ENCODE data around the gene EFNA4.

The EFNA4 gene

GRCh38 chr1:155023627-155024026 lies 39.9 kb upstream of the EFNA4 start:
- H3K27ac Mint-ChIP-seq (ENCODE audit: low read depth) = no peak overlapping the region
- DNase-seq (ENCODE audit: low spot score in 2 of 2) (no peak), ATAC-seq (replicated peaks; ENCODE audit: extremely low read depth, poor library complexity, severe bottlenecking) (no peak)
- peaks cover 12% of the 10 kb centered on the region for H3K4me1 Mint-ChIP-seq
- H3K9me3 Mint-ChIP-seq = no peaks in the 10 kb centered on the region
- no peak overlapping the region for H3K4me3 Mint-ChIP-seq
- peaks cover 2% of the 10 kb centered on the region for H3K27me3 Mint-ChIP-seq
- no peaks in the 10 kb centered on the region for H3K36me3 Mint-ChIP-seq (ENCODE audit: insufficient read depth)

DNA sequence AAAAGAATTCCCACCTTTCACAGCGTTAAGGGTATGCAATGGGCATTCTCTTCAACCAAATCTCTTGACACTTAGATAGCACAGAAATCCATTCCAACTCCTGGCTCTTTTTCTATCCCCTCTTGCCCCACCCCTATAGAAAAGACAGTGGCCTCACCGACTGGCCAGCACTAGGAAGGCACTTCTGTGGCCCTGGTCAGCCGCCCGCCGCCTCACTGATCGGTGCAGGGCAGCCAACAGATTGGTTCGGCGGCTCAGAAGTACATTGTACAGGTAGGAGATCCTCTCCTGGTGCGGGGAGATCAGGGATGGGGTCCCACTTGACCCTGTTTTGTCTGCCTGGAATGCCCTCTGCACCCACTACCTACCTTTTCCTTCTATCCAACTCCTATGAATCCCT lies 39.2 kb upstream of the EFNA4 start:
- H3K4me3 Mint-ChIP-seq = no peak overlapping the region
- peaks cover 9% of the 10 kb centered on the region for H3K27me3 Mint-ChIP-seq
- H3K27ac Mint-ChIP-seq (ENCODE audit: low read depth) = no peak overlapping the region
- no peak for ATAC-seq (replicated peaks; ENCODE audit: extremely low read depth, poor library complexity, severe bottlenecking)
- H3K36me3 Mint-ChIP-seq (ENCODE audit: insufficient read depth) = no peaks in the 10 kb centered on the region
- H3K9me3 Mint-ChIP-seq = no peaks in the 10 kb centered on the region
- H3K4me1 Mint-ChIP-seq = peaks cover 10% of the 10 kb centered on the region
- no peak for DNase-seq (ENCODE audit: low spot score in 2 of 2)

GRCh38 chr1:155026154-155026553 lies 37.4 kb upstream of the EFNA4 start:
- DNase-seq (ENCODE audit: low spot score in 2 of 2) (no peak), ATAC-seq (replicated peaks; ENCODE audit: extremely low read depth, poor library complexity, severe bottlenecking) (no peak)
- Mint-ChIP-seq H3K27ac (ENCODE audit: low read depth) (no peak overlapping the region), H3K27me3 (peaks cover 13% of the 10 kb centered on the region), H3K9me3 (no peaks in the 10 kb centered on the region), H3K36me3 (ENCODE audit: insufficient read depth) (peaks cover 1% of the 10 kb centered on the region), H3K4me3 (no peak overlapping the region), H3K4me1 (no peaks in the 10 kb centered on the region)

GRCh38 chr1:155026588-155026987 lies 37.0 kb upstream of the EFNA4 start:
- DNase-seq (ENCODE audit: low spot score in 2 of 2) (no peak), ATAC-seq (replicated peaks; ENCODE audit: extremely low read depth, poor library complexity, severe bottlenecking) (no peak)
- Mint-ChIP-seq H3K27ac (ENCODE audit: low read depth) (no peak overlapping the region), H3K4me3 (no peak overlapping the region), H3K4me1 (no peaks in the 10 kb centered on the region), H3K36me3 (ENCODE audit: insufficient read depth) (peaks cover 1% of the 10 kb centered on the region), H3K9me3 (no peaks in the 10 kb centered on the region), H3K27me3 (peaks cover 13% of the 10 kb centered on the region)

DNA sequence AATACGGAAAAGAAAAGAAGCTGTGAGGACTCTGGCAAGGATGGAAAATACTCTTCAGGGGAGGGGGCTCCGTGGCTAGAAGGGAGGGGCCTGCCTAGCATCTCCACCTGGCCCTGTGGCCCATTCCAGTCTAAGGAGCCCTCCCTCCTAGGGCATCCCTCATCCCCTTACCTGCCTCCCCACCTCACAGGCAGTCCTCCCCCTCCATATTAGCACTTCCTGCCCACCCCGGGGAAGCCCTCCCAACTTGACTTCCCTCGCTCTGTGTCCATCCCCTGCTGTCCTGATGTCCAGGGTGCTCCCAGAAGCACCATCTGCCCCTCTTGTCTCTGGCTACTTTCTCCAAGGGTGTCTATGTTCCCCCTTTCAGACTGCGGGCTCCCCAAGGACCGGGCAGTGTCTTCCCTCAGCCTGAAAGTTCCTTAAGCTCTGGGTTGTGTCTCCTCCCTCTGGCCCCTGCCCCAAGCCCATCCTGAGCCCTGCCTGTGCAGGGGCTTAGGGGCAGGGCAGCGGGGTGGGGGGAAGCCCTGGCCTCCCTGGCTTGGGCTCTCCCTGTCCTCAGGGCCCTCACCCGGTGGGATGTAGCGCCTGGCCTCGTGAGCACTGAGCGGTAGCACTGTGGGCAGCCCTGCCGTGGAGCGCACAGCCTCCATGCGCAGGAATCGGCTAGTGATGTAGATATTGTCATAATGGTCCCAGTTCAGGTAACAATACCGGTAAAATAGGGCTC lies 33.9 kb upstream of the EFNA4 start:
- Mint-ChIP-seq H3K4me1 (no peaks in the 10 kb centered on the region), H3K4me3 (no peak overlapping the region), H3K27ac (ENCODE audit: low read depth) (no peak overlapping the region), H3K9me3 (no peaks in the 10 kb centered on the region), H3K27me3 (peaks cover 22% of the 10 kb centered on the region), H3K36me3 (ENCODE audit: insufficient read depth) (peaks cover 1% of the 10 kb centered on the region)
- no peak for DNase-seq (ENCODE audit: low spot score in 2 of 2)
- ATAC-seq (replicated peaks; ENCODE audit: extremely low read depth, poor library complexity, severe bottlenecking) = no peak

- Mint-ChIP-seq H3K36me3 (ENCODE audit: insufficient read depth) (peaks cover 1% of the 10 kb centered on the region), H3K27me3 (peaks cover 22% of the 10 kb centered on the region), H3K27ac (ENCODE audit: low read depth) (no peak overlapping the region), H3K4me1 (no peaks in the 10 kb centered on the region), H3K9me3 (no peaks in the 10 kb centered on the region), H3K4me3 (no peak overlapping the region)
- DNase-seq (ENCODE audit: low spot score in 2 of 2) = no peak
- no peak for ATAC-seq (replicated peaks; ENCODE audit: extremely low read depth, poor library complexity, severe bottlenecking)
Observed at GRCh38 chr1:155030243-155030795, 33.2 kb upstream of the EFNA4 start.

DNA sequence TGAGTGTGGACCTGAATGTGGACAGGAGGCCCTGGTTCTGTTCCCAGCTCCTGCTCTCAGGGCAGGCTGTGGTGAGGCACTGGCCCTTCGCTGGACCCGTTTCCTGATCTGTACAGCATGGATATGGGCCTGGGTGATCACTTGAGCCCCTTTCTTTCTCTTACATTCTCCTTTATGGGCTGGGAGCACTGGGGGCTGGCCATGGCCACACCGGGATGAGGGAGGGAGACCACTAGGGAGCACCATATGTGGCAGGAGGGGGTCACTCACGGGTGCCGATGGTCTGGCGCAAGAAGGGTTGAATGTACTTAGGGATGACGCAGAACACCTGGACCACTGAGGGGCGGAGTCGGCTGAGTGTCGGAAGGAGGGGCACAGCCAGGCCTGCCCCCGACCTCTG lies 32.6 kb upstream of the EFNA4 start:
- no peaks in the 10 kb centered on the region for H3K4me1 Mint-ChIP-seq
- H3K27ac Mint-ChIP-seq (ENCODE audit: low read depth) = no peak overlapping the region
- no peaks in the 10 kb centered on the region for H3K9me3 Mint-ChIP-seq
- peaks cover 1% of the 10 kb centered on the region for H3K36me3 Mint-ChIP-seq (ENCODE audit: insufficient read depth)
- no peak for DNase-seq (ENCODE audit: low spot score in 2 of 2)
- no peak overlapping the region for H3K4me3 Mint-ChIP-seq
- ATAC-seq (replicated peaks; ENCODE audit: extremely low read depth, poor library complexity, severe bottlenecking) = no peak
- H3K27me3 Mint-ChIP-seq = peaks cover 22% of the 10 kb centered on the region

DNA sequence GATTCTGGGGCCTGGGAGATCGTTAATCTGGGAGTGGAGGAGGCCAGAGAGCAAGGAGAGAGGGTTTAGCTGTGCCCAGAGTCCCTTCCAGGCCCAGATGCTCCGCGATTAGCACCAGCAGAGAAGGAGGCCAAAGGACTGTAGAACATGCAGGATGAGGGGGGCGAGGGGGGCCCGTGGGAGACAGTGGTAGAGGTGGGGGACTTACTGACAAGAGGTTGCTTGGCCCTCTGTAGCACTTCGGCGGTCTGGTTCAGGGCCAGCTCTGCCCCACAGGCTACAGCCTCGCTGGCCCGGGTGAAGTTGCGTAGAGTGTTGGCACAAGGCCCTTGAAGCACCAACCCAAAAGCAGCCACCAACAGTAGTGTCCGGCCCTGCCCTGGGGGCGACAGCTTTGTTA lies 30.7 kb upstream of the EFNA4 start:
- H3K36me3 Mint-ChIP-seq (ENCODE audit: insufficient read depth) = peaks cover 1% of the 10 kb centered on the region

GRCh38 chr1:155033524-155033923 lies 30.0 kb upstream of the EFNA4 start, which contains the start of the genes DCST1 and DCST2:
Gene DCST1, plus strand, starts transcription at chr1:155033824. Its CDS starts 213 bp downstream, at chr1:155034037.
Gene DCST2, minus strand, starts transcription at chr1:155033781. Its CDS starts 80 bp downstream, at chr1:155033701.
- Mint-ChIP-seq H3K4me3 (no peak within 1 kb of the TSS), H3K27me3 (peaks cover 32% of the 10 kb centered on the region), H3K36me3 (ENCODE audit: insufficient read depth) (peaks cover 1% of the 10 kb centered on the region), H3K27ac (ENCODE audit: low read depth) (no peak within 1 kb of the TSS), H3K9me3 (no peaks in the 10 kb centered on the region), H3K4me1 (no peaks in the 10 kb centered on the region)
- DNase-seq (ENCODE audit: low spot score in 2 of 2) = no peak
- no peak for ATAC-seq (replicated peaks; ENCODE audit: extremely low read depth, poor library complexity, severe bottlenecking)

More for the DNA sequence above, 30.7 kb upstream of the EFNA4 start:
- H3K4me1 Mint-ChIP-seq = no peaks in the 10 kb centered on the region
- ATAC-seq (replicated peaks; ENCODE audit: extremely low read depth, poor library complexity, severe bottlenecking) (no peak), DNase-seq (ENCODE audit: low spot score in 2 of 2) (no peak)
- H3K27me3 Mint-ChIP-seq = peaks cover 27% of the 10 kb centered on the region
- H3K4me3 Mint-ChIP-seq = no peak overlapping the region
- H3K27ac Mint-ChIP-seq (ENCODE audit: low read depth) = no peak overlapping the region
- H3K9me3 Mint-ChIP-seq = no peaks in the 10 kb centered on the region

DNA sequence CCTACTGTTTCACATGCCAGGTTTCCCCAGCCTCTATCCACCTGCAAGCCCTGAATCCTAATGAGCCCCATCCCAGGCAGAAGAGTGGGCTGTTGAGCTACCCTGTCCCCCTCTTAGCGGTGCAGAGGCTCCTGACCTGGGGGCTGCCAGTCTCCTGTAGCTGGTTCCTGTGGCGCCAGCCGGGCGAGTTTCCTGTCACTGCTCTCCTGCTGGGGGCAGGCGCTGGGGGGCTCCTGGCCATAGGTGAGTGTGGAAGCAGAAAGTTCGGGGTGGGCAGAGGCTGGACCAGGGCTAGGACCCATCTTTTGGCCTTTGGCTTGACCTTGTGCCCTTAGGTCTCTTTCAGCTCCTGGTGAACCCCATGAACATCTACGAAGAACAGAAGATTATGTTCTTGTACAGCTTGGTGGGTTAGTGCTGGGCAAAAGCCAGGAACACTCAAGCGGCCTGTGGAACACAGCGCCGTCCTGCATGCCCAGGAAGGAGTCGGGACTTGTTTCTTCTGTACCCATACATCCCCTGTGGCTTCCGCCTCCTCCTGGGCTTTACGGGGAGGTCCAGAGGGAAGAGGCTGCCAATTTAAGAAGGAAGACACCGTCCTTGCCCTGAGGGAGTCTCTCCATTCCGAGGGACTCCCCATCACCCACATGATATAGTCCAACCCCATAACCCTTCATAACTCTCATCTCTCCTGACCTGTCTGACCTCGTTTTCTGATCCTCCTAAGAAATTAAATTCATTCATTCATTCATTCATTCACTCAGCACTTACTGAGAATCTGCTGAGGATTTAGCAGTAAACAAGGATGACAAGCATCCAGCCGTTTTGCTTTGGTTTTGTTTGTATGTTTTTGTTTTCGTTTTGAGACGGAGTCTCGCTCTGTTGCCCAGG lies 29.0 kb upstream of the EFNA4 start:
- Mint-ChIP-seq H3K36me3 (ENCODE audit: insufficient read depth) (peaks cover 1% of the 10 kb centered on the region), H3K4me3 (no peak overlapping the region), H3K4me1 (no peaks in the 10 kb centered on the region), H3K27me3 (peaks cover 32% of the 10 kb centered on the region), H3K9me3 (no peaks in the 10 kb centered on the region), H3K27ac (ENCODE audit: low read depth) (no peak overlapping the region)
- ATAC-seq (replicated peaks; ENCODE audit: extremely low read depth, poor library complexity, severe bottlenecking) = no peak
- no peak for DNase-seq (ENCODE audit: low spot score in 2 of 2)

DNA sequence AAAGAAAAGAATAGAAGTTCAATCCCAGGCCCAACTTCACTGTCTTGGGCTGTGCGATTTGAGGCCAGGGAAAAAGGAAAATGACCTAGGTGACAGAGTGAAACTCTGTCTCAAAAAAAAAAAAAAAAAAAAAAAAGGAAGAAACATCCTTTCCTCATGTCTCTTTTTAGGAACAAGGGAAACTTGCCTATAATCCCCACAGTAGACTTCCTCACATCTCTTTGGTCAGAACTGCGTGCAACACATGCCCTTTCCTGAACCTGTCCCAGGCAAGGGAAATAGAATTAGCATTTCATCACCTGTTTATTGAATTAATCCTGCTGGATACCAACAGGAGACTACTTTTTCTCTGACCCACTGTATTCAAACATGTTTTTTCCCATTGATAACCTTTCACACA lies 27.6 kb upstream of the EFNA4 start:
- Mint-ChIP-seq H3K9me3 (no peaks in the 10 kb centered on the region), H3K36me3 (ENCODE audit: insufficient read depth) (no peaks in the 10 kb centered on the region), H3K4me3 (no peak overlapping the region), H3K27ac (ENCODE audit: low read depth) (no peak overlapping the region), H3K4me1 (no peaks in the 10 kb centered on the region), H3K27me3 (peaks cover 31% of the 10 kb centered on the region)
- ATAC-seq (replicated peaks; ENCODE audit: extremely low read depth, poor library complexity, severe bottlenecking) (no peak), DNase-seq (ENCODE audit: low spot score in 2 of 2) (no peak)

DNA sequence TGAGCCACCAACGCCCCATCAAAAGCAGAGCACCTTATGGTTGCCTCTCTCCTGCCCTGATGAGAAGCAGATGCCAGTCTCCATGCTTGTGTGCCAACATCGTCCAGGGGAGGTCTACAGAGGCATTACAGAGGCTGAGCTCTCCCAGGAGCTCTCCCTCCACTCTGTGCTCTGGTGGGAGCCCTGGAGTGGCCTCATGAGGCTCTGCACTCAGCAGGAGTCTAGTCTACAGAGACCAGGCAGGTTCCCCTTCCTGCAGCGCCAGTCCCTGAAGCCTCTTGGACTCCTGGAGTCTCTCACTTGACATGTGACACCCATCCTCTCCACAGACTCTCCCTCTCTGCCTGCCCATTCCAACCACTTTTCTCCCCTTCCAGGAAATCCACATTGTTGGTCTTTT lies 26.5 kb upstream of the EFNA4 start:
- ATAC-seq (replicated peaks; ENCODE audit: extremely low read depth, poor library complexity, severe bottlenecking) (no peak), DNase-seq (ENCODE audit: low spot score in 2 of 2) (no peak)
- Mint-ChIP-seq H3K9me3 (no peaks in the 10 kb centered on the region), H3K4me3 (no peak overlapping the region), H3K36me3 (ENCODE audit: insufficient read depth) (no peaks in the 10 kb centered on the region), H3K4me1 (no peaks in the 10 kb centered on the region), H3K27ac (ENCODE audit: low read depth) (no peak overlapping the region), H3K27me3 (peaks cover 31% of the 10 kb centered on the region)

Data from central memory CD8-positive, alpha-beta T cell (primary cell).